NCI-H69 (cell line): ENCODE results near the gene IRS2.
A peak's percentile ranks its signal among the peaks of the same experiment; 100 is the strongest.

Experiments
- DNase-seq: peaks from one replicate; lab custom pipeline; 2025; lab: John Stamatoyannopoulos, UW

Gene IRS2

GRCh38 chr13:109706015-109706715 lies 80.2 kb downstream of the IRS2 start:
- no peak for DNase-seq

- peak; percentile 88 for DNase-seq
These were observed 81.4 kb downstream of the IRS2 start for GRCh38 chr13:109704771-109705635.

GRCh38 chr13:109703250-109703649 lies 83.1 kb downstream of the IRS2 start:
- DNase-seq, result no peak
